ENCODE results near the gene FAM83B. TPM values are rescaled to one million over a fixed set of nuclear protein-coding genes. Genes with fewer than 3 reads are reported as not detected.

The FAM83B gene
- total and polyA plus RNA-seq, 2 of the 13 experiments (the other 11 are each of a cell fraction or from before 2014, with no cell fraction given) = not detected

DNA sequence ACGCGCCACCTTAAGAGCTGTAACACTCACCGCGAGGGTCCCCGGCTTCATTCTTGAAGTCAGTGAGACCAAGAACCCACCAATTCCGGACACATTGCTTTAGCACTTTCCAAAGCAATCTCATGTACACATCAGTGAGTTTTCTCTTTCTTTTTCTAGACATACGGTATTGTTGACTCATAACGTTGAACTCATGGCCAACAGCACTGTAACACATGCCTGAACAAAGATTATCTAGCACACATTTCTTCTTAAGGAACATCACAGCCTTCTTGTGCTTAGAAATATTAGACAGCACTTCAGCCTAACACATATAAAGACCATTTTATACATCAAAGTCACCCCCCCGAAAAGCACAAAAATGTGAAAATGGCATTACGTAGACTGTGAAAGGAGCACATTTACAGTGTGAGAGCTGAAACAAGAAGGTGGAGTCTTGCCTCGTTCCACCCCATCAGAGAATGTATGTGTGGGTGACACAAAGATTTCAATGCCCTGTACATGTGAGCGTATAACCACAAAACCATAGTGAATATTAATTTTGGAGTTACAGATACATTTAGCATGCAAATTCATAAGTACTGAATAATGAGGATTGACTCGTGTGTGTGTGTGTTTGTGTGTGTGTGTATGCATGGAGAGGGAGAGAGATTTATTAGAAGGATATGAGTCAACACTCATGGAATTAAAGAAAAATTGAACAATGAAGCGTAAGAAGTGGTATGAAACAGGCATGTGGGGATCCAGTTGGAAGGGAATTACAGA is 134.1 kb downstream of the FAM83B start:
- TF ChIP-seq ELF4 (CRISPR knock-in tag; IDR thresholded peaks at IDR 0.05; ENCODE audit: borderline replicate concordance) = no peak
- no peak for TF ChIP-seq SOX5 (CRISPR knock-in tag; IDR thresholded peaks at IDR 0.05; ENCODE audit: borderline replicate concordance)
- H3K36me3 ChIP-seq (replicated peaks in 1 of 2; ENCODE audit: control insufficient read depth in 1 of 2, insufficient read depth in 2 of 2, low read length in 2 of 2) = no peaks in the 10 kb centered on the region
- no peaks in the 10 kb centered on the region for H3K4me1 ChIP-seq (ENCODE audit: insufficient read depth, low read length)
- no peak overlapping the region for H3K4me2 ChIP-seq (ENCODE audit: low read depth, low read length)
- no peaks in the 10 kb centered on the region for H4K20me1 ChIP-seq (ENCODE audit: insufficient read depth, low read length)
- H3K4me3 ChIP-seq (replicated peaks in 1 of 3; ENCODE audit: insufficient read depth in 1 of 3, low read depth in 2 of 3, low read length in 3 of 3) = no peak overlapping the region
- POLR2A ChIA-PET = no interaction called here
- H2AFZ ChIP-seq (ENCODE audit: low read length) = no peak overlapping the region
- DNase-seq (ENCODE audit: low spot score) (no peak), ATAC-seq (no peak), FAIRE-seq (no peak)
- no TSS peak for BruUV-seq (replicated peaks)
- H3K9me3 ChIP-seq (ENCODE audit: low read length) = peaks cover 14% of the 10 kb centered on the region
- H3K9ac ChIP-seq (ENCODE audit: insufficient read depth, low read depth, low read length) = no peak overlapping the region
- 43% methylated on average over 14 of the region's 14 CpGs for WGBS (ENCODE audit: low lambda C conversion rate)
- in situ Hi-C loops (cut with HindIII; ENCODE audit: extremely low pct_ligation_motif_present, low pct_unique_long_range_greater_than_20kb) (no loop called here), intact Hi-C loops (cut with micrococcal nuclease; ENCODE audit: unreplicated experiment) (loop anchor here (5.0 kb wide), 1 partner anchor 43 kb away; no protein-coding TSS in a partner anchor)
- H3K79me2 ChIP-seq (ENCODE audit: insufficient read depth, low read length) = no peaks in the 10 kb centered on the region
- H3K27ac ChIP-seq (ENCODE audit: extremely low read length, insufficient read depth, low read length) = no peak overlapping the region
- CTCF ChIA-PET (ENCODE audit: low intra/inter-chr PET ratio, low total read pairs) = no interaction called here
- H3K27me3 ChIP-seq (ENCODE audit: control insufficient read depth in 1 of 2, insufficient read depth in 2 of 2, low read length in 2 of 2) = no peaks in the 10 kb centered on the region

DNA sequence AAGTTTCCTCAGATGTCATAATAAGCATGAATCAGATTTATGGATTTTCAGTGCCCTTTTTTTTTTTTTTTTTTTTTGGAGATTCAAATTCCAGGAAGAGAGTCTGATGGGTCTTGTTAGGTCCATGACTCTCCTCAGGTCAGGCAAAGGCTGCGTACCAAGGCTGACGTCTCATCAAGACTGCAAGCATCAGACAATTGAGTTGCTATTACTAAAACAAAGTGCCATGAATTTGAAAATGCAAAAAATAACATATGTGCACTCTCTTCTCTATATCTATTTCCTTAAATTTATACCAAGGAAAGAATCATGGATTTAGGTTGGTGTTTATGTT is 134.7 kb downstream of the FAM83B start:
- intact Hi-C loops (cut with micrococcal nuclease; ENCODE audit: unreplicated experiment) = loop anchor here (5.0 kb wide), 1 partner anchor 44 kb away; no protein-coding TSS in a partner anchor
- Histone ChIP-seq H3K36me3 (replicated peaks in 1 of 2; ENCODE audit: control insufficient read depth in 1 of 2, insufficient read depth in 2 of 2, low read length in 2 of 2) (no peaks in the 10 kb centered on the region), H4K20me1 (ENCODE audit: insufficient read depth, low read length) (no peaks in the 10 kb centered on the region), H3K4me1 (ENCODE audit: insufficient read depth, low read length) (no peaks in the 10 kb centered on the region), H3K79me2 (ENCODE audit: insufficient read depth, low read length) (no peaks in the 10 kb centered on the region), H3K27me3 (ENCODE audit: control insufficient read depth in 1 of 2, insufficient read depth in 2 of 2, low read length in 2 of 2) (no peaks in the 10 kb centered on the region), H3K4me2 (ENCODE audit: low read depth, low read length) (no peak overlapping the region), H3K27ac (ENCODE audit: extremely low read length, insufficient read depth, low read length) (no peak overlapping the region), H3K9ac (ENCODE audit: insufficient read depth, low read depth, low read length) (no peak overlapping the region), H3K9me3 (ENCODE audit: low read length) (peaks cover 14% of the 10 kb centered on the region), H2AFZ (ENCODE audit: low read length) (no peak overlapping the region), H3K4me3 (replicated peaks in 1 of 3; ENCODE audit: insufficient read depth in 1 of 3, low read depth in 2 of 3, low read length in 3 of 3) (no peak overlapping the region)
- in situ Hi-C loops (cut with HindIII; ENCODE audit: extremely low pct_ligation_motif_present, low pct_unique_long_range_greater_than_20kb) = no loop called here
- FAIRE-seq (no peak), ATAC-seq (no peak), DNase-seq (ENCODE audit: low spot score) (no peak)
- 55% methylated on average over 2 of the region's 2 CpGs for WGBS (ENCODE audit: low lambda C conversion rate)
- BruUV-seq (replicated peaks) = no TSS peak
- ChIA-PET POLR2A (no interaction called here), CTCF (ENCODE audit: low intra/inter-chr PET ratio, low total read pairs) (no interaction called here)
- TF ChIP-seq, protein P1, sequence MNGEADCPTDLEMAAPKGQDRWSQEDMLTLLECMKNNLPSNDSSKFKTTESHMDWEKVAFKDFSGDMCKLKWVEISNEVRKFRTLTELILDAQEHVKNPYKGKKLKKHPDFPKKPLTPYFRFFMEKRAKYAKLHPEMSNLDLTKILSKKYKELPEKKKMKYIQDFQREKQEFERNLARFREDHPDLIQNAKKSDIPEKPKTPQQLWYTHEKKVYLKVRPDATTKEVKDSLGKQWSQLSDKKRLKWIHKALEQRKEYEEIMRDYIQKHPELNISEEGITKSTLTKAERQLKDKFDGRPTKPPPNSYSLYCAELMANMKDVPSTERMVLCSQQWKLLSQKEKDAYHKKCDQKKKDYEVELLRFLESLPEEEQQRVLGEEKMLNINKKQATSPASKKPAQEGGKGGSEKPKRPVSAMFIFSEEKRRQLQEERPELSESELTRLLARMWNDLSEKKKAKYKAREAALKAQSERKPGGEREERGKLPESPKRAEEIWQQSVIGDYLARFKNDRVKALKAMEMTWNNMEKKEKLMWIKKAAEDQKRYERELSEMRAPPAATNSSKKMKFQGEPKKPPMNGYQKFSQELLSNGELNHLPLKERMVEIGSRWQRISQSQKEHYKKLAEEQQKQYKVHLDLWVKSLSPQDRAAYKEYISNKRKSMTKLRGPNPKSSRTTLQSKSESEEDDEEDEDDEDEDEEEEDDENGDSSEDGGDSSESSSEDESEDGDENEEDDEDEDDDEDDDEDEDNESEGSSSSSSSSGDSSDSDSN (CRISPR knock-in tag; IDR thresholded peaks at IDR 0.05) = no peak
- TF ChIP-seq REL (CRISPR knock-in tag; conservative IDR thresholded peaks at IDR 0.05) (no peak), CENPT (CRISPR knock-in tag; IDR thresholded peaks at IDR 0.05; ENCODE audit: low read depth) (no peak), TCF7 (IDR thresholded peaks at IDR 0.05; ENCODE audit: low read depth) (no peak), MEIS1 (CRISPR knock-in tag; IDR thresholded peaks at IDR 0.05; ENCODE audit: borderline replicate concordance) (no peak), ETV5 (CRISPR knock-in tag; IDR thresholded peaks at IDR 0.05; ENCODE audit: borderline replicate concordance) (no peak), PPARG (CRISPR knock-in tag; conservative IDR thresholded peaks at IDR 0.05) (no peak)
- TF ChIP-seq, protein P2, sequence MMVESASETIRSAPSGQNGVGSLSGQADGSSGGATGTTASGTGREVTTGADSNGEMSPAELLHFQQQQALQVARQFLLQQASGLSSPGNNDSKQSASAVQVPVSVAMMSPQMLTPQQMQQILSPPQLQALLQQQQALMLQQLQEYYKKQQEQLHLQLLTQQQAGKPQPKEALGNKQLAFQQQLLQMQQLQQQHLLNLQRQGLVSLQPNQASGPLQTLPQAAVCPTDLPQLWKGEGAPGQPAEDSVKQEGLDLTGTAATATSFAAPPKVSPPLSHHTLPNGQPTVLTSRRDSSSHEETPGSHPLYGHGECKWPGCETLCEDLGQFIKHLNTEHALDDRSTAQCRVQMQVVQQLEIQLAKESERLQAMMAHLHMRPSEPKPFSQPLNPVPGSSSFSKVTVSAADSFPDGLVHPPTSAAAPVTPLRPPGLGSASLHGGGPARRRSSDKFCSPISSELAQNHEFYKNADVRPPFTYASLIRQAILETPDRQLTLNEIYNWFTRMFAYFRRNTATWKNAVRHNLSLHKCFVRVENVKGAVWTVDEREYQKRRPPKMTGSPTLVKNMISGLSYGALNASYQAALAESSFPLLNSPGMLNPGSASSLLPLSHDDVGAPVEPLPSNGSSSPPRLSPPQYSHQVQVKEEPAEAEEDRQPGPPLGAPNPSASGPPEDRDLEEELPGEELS (CRISPR knock-in tag; IDR thresholded peaks at IDR 0.05) = no peak
- TF ChIP-seq, protein P3, sequence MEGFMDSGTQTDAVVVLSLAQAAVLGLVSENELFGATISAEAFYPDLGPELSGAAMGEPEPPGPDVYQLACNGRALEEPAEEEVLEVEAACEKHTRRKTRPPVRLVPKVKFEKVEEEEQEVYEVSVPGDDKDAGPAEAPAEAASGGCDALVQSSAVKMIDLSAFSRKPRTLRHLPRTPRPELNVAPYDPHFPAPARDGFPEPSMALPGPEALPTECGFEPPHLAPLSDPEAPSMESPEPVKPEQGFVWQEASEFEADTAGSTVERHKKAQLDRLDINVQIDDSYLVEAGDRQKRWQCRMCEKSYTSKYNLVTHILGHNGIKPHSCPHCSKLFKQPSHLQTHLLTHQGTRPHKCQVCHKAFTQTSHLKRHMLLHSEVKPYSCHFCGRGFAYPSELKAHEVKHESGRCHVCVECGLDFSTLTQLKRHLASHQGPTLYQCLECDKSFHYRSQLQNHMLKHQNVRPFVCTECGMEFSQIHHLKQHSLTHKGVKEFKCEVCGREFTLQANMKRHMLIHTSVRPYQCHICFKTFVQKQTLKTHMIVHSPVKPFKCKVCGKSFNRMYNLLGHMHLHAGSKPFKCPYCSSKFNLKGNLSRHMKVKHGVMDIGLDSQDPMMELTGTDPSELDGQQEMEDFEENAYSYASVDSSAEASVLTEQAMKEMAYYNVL (CRISPR knock-in tag; IDR thresholded peaks at IDR 0.05; ENCODE audit: borderline replicate concordance) = no peak

Data from HepG2 (cell line).